SK-N-SH (cell line): Measurements from ENCODE around the gene NEURL3.

Experiments used
- EP300 ChIP-seq, 2 experiments: IDR thresholded peaks; 2 replicates each; pipeline versions ENCODE4 v1.4.0 to v1.6.1; 2012; ENCODE audit warnings: borderline replicate concordance in 1 of 2, low read depth in 1 of 2, low read length in 1 of 2
- FOXM1 ChIP-seq: IDR thresholded peaks from 2 replicates; pipeline ENCODE4 v1.4.0; 2012; ENCODE audit warnings: low read depth, mild to moderate bottlenecking
- GABPA ChIP-seq: IDR thresholded peaks from 2 replicates; pipeline ENCODE4 v1.4.0; 2012; ENCODE audit warnings: low read depth, mild to moderate bottlenecking
- SIN3A ChIP-seq: IDR thresholded peaks from 2 replicates; pipeline ENCODE4 v1.6.1; 2012; ENCODE audit warnings: low read depth, mild to moderate bottlenecking, low read length, moderate library complexity, borderline replicate concordance
- TF ChIP-seq, protein P1 (sequence below): fragments of 200-600 bp; sonication (generic); IDR thresholded peaks from 2 replicates; pipeline ENCODE4 v1.6.1; 2017; ENCODE audit warnings: antibody characterized with exemption, mild to moderate bottlenecking, moderate library complexity
- TF ChIP-seq, protein P2 (sequence below): fragments of 150-350 bp; IDR thresholded peaks from 2 replicates; pipeline ENCODE4 v1.6.1; 2017; ENCODE audit warnings: antibody characterized with exemption, low read length, low read depth, borderline replicate concordance

DNA sequence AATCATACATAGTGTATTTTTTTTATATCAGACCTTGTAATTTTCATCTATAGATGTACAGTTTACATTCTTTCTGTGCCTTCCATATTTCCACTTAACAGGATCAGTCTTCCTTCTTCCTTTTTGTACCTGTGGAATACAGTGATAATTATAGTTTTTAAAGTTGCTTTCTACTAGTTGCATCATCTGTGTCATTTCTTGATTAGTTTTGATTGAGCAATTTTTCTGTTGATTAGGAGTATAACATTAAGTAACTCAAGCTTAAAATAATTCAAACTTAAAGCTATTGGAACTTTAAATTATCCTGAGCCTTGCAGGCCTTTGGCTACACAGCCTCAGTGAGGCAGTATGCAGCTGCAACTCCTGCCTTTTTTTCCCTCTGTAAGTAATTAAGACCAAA is 57.4 kb downstream of the NEURL3 start:
- TF ChIP-seq SIN3A, result no peak
- TF ChIP-seq, protein P1, sequence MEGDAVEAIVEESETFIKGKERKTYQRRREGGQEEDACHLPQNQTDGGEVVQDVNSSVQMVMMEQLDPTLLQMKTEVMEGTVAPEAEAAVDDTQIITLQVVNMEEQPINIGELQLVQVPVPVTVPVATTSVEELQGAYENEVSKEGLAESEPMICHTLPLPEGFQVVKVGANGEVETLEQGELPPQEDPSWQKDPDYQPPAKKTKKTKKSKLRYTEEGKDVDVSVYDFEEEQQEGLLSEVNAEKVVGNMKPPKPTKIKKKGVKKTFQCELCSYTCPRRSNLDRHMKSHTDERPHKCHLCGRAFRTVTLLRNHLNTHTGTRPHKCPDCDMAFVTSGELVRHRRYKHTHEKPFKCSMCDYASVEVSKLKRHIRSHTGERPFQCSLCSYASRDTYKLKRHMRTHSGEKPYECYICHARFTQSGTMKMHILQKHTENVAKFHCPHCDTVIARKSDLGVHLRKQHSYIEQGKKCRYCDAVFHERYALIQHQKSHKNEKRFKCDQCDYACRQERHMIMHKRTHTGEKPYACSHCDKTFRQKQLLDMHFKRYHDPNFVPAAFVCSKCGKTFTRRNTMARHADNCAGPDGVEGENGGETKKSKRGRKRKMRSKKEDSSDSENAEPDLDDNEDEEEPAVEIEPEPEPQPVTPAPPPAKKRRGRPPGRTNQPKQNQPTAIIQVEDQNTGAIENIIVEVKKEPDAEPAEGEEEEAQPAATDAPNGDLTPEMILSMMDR, result no peak
- no peak for TF ChIP-seq GABPA
- TF ChIP-seq, protein P2, sequence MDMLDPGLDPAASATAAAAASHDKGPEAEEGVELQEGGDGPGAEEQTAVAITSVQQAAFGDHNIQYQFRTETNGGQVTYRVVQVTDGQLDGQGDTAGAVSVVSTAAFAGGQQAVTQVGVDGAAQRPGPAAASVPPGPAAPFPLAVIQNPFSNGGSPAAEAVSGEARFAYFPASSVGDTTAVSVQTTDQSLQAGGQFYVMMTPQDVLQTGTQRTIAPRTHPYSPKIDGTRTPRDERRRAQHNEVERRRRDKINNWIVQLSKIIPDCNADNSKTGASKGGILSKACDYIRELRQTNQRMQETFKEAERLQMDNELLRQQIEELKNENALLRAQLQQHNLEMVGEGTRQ, result no peak
- TF ChIP-seq EP300 (IDR thresholded peaks at IDR 0.05; ENCODE audit: borderline replicate concordance in 1 of 2, low read depth in 1 of 2, low read length in 1 of 2), result no peak
- TF ChIP-seq FOXM1, result no peak
